ENCODE results near the gene SHISA2. TPM values are rescaled to one million over a fixed set of nuclear protein-coding genes. Genes with fewer than 3 reads are reported as not detected.

Gene SHISA2
- total RNA-seq, 1 experiment from 2014 or later = 8.1 TPM

- H3K27ac Mint-ChIP-seq = peak overlapping the region in 1 of 3 experiments; percentile 32; a peak in 1 of 7 replicates
- no peaks in the 10 kb centered on the region for H3K9me3 ChIP-seq (ENCODE audit: control insufficient read depth, low read depth, low read length)
These were observed 521 bp upstream of the SHISA2 start for GRCh38 chr13:26052337-26052736.

More at GRCh38 chr13:26052337-26052736, 521 bp upstream of the SHISA2 start:
- no peak overlapping the region for H2BK15ac ChIP-seq (ENCODE audit: low read depth, low read length)
- no peak overlapping the region for H2BK12ac ChIP-seq (ENCODE audit: insufficient read length, low read depth, low read length)
- no peak overlapping the region for H3K9ac ChIP-seq (ENCODE audit: extremely low read depth, insufficient read length, low read length)
- H2AK5ac ChIP-seq (ENCODE audit: insufficient read length, low read length) = no peak overlapping the region
- peaks cover 6% of the 10 kb centered on the region; the same call in 1 of the 2 replicates for H3K27me3 ChIP-seq (ENCODE audit: insufficient read depth, low read length)
- H3K23ac ChIP-seq (ENCODE audit: insufficient read length, low read depth, low read length) = no peak overlapping the region
- H3K4me1 ChIP-seq (ENCODE audit: insufficient read depth, low read length) = peaks cover 4% of the 10 kb centered on the region; the same call in 1 of the 2 replicates
- no peaks in the 10 kb centered on the region for H3K79me1 ChIP-seq (ENCODE audit: insufficient read depth, low read depth, low read length, poor library complexity, severe bottlenecking)
- no peak overlapping the region for H3K4ac ChIP-seq (ENCODE audit: low read depth, low read length)
- H4K20me1 ChIP-seq (ENCODE audit: control insufficient read depth, insufficient read depth, insufficient read length) = no peaks in the 10 kb centered on the region
- DNase-seq = no peak
- no peak overlapping the region for H3K14ac ChIP-seq (ENCODE audit: insufficient read depth, low read length)
- Mint-ChIP-seq H3K4me3 (peak overlapping the region; percentile 55 to 72), H3K9me3 (no peaks in the 10 kb centered on the region; a peak in 2 of 5 replicates), H3K27me3 (ENCODE audit: low read depth) (peaks cover 57% of the 10 kb centered on the region), H3K4me1 (peaks cover 16 to 21% of the 10 kb centered on the region in 2 experiments), H3K36me3 (ENCODE audit: insufficient read depth in 1 of 3, low read depth in 3 of 3) (peaks cover 0 to 5% (median 4%) of the 10 kb centered on the region in 3 experiments; a peak in 5 of 7 replicates)
- H4K91ac ChIP-seq (ENCODE audit: insufficient read length, low read depth, low read length) = no peak overlapping the region
- no peak overlapping the region for H3K56ac ChIP-seq (ENCODE audit: insufficient read length, low read depth, low read length)
- no peak overlapping the region for H3K27ac ChIP-seq (ENCODE audit: insufficient read length, low read depth, low read length)
- H2BK5ac ChIP-seq (ENCODE audit: insufficient read length, low read length) = no peak overlapping the region
- H3K4me2 ChIP-seq (ENCODE audit: insufficient read depth, insufficient read length, low read length) = peak overlapping the region; percentile 70
- peaks cover 20% of the 10 kb centered on the region for H3K23me2 ChIP-seq (ENCODE audit: insufficient read length, low read depth, low read length, poor library complexity, severe bottlenecking)
- H2BK20ac ChIP-seq (ENCODE audit: low read depth, low read length, poor library complexity, severe bottlenecking) = no peak overlapping the region
- H4K8ac ChIP-seq (replicated peaks; ENCODE audit: insufficient read length, low read depth, low read length) = no peak overlapping the region
- no peaks in the 10 kb centered on the region for H3K79me2 ChIP-seq (ENCODE audit: insufficient read depth, low read length)
- H3K18ac ChIP-seq (ENCODE audit: insufficient read length, low read depth, low read length) = no peak overlapping the region
- TF ChIP-seq CTCF (conservative IDR thresholded peaks at IDR 0.05) = no peak
- H4K5ac ChIP-seq (ENCODE audit: insufficient read length, low read depth, low read length) = no peak overlapping the region
- no peak overlapping the region for H3T11ph ChIP-seq (ENCODE audit: low read length)
- H2BK120ac ChIP-seq (ENCODE audit: low read depth, low read length, poor library complexity, severe bottlenecking) = no peak overlapping the region
- no CpG with 5 or more reads among the region's 10 CpGs for WGBS (ENCODE audit: extremely low coverage, insufficient read length, low lambda C conversion rate)
- H2AFZ ChIP-seq (ENCODE audit: low read length) = no peak overlapping the region
